Keratinocyte (primary cell): ENCODE data around the gene ADGRV1. TPM values are rescaled to one million over a fixed set of nuclear protein-coding genes. Genes with fewer than 3 reads are reported as not detected.

ENCODE experiments used
- DNase-seq: peaks from one replicate; pipeline ENCODE4 v3.0.0-alpha.2; 2011; ENCODE audit warnings: low read depth, missing footprints, low spot score
- FAIRE-seq: peaks from 2 replicates; lab custom pipeline; 2011; peaks lifted over from hg19 to GRCh38; lab: Jason Lieb, UNC
- H2AFZ ChIP-seq: 2 replicates; pipeline ENCODE4 v1.6.0; 2012; ENCODE audit warnings: low read length, control low read depth, inconsistent platforms; ENCODE audit not compliant: control insufficient read depth
- H3K27ac ChIP-seq: 2 replicates; pipeline ENCODE4 v1.5.1; 2011; ENCODE audit warnings: low read length; ENCODE audit not compliant: control insufficient read depth, insufficient read depth
- H3K27me3 ChIP-seq: 3 replicates; pipeline ENCODE4 v1.6.0; 2011; ENCODE audit warnings: low read length; ENCODE audit not compliant: control insufficient read depth, insufficient read depth; ENCODE audit errors: extremely low read depth
- H3K36me3 ChIP-seq, 2 experiments: 2 replicates in 1 of 2; 3 replicates in 1 of 2; pipeline ENCODE4 v1.5.1; 2011; ENCODE audit warnings: low read length in 2 of 2, mild to moderate bottlenecking in 1 of 2; ENCODE audit not compliant: control insufficient read depth in 2 of 2, insufficient read depth in 2 of 2; ENCODE audit errors: extremely low read depth in 1 of 2
- H3K4me1 ChIP-seq: 3 replicates; pipeline ENCODE4 v1.5.1; 2011; ENCODE audit warnings: low read length; ENCODE audit not compliant: control insufficient read depth, insufficient read depth; ENCODE audit errors: extremely low read depth
- H3K4me2 ChIP-seq: 3 replicates; pipeline ENCODE4 v1.6.0; 2011; ENCODE audit warnings: low read depth, low read length; ENCODE audit not compliant: control insufficient read depth, insufficient read depth; ENCODE audit errors: extremely low read depth
- H3K4me3 ChIP-seq, 3 experiments: fragments of 200-600 bp in 1 of 3; sonication (generic) in 1 of 3; 2 replicates in 2 of 3; 3 replicates in 1 of 3; pipeline ENCODE4 v1.5.1; 2011 to 2016; ENCODE audit warnings: low read length in 3 of 3, mild to moderate bottlenecking in 3 of 3, control low read depth in 2 of 3, inconsistent platforms in 1 of 3, low read depth in 1 of 3, mixed read lengths in 1 of 3, mixed run types in 1 of 3, moderate library complexity in 1 of 3; ENCODE audit not compliant: control insufficient read depth in 2 of 3, insufficient read depth in 2 of 3; ENCODE audit errors: extremely low read depth in 1 of 3
- H3K79me2 ChIP-seq: 2 replicates; pipeline ENCODE4 v1.6.0; 2012; ENCODE audit warnings: low read length; ENCODE audit not compliant: control insufficient read depth, insufficient read depth
- H3K9ac ChIP-seq: 3 replicates; pipeline ENCODE4 v1.6.0; 2011; ENCODE audit warnings: low read length; ENCODE audit not compliant: control insufficient read depth, insufficient read depth; ENCODE audit errors: extremely low read depth
- H3K9me1 ChIP-seq: 3 replicates; pipeline ENCODE4 v1.6.0; 2011; ENCODE audit warnings: low read length; ENCODE audit not compliant: control insufficient read depth, insufficient read depth; ENCODE audit errors: extremely low read depth
- H3K9me3 ChIP-seq: 2 replicates; pipeline ENCODE4 v1.5.1; 2012; ENCODE audit warnings: low read depth, low read length; ENCODE audit not compliant: control insufficient read depth
- H4K20me1 ChIP-seq: 3 replicates; pipeline ENCODE4 v1.6.0; 2011; ENCODE audit warnings: low read length; ENCODE audit not compliant: control insufficient read depth, insufficient read depth; ENCODE audit errors: extremely low read depth
- CTCF ChIP-seq, 3 experiments: IDR thresholded peaks in 1 of 3; conservative IDR thresholded peaks in 1 of 3; optimal IDR thresholded peaks in 1 of 3; 2 replicates in 2 of 3; 3 replicates in 1 of 3; pipeline versions ENCODE3 to v1.5.1; 2011; ENCODE audit warnings: low read length in 3 of 3, mild to moderate bottlenecking in 3 of 3, moderate library complexity in 2 of 3, control low read depth in 1 of 3, inconsistent platforms in 1 of 3; ENCODE audit not compliant: insufficient read depth in 2 of 3; ENCODE audit errors: extremely low read depth in 1 of 3
- EZH2 ChIP-seq: IDR thresholded peaks from one replicate; pipeline ENCODE4 v1.6.1; 2012; ENCODE audit warnings: inconsistent platforms, mild to moderate bottlenecking, low read length, moderate library complexity
- dilution Hi-C: fragments of 300-500 bp; cut with MboI; formaldehyde crosslinking; loops from one replicate; pipeline ENCODE4 v1.7.0; 2020; ENCODE audit warnings: low sequenced_read_pairs; ENCODE audit not compliant: extremely low pct_ligation_motif_present
- polyA plus RNA-seq, 5 experiments: library from polyadenylated mRNA; depleted of rRNA in 3 of 5; stranded (reverse) in 3 of 5; stranded (forward) in 1 of 5; unstranded in 1 of 5; fragments of >200 nt; gene quantifications; 1 replicate in 1 of 5; 2 replicates in 3 of 5; 3 replicates in 1 of 5; pipeline versions ENCODE4 v1.2.1 to v1.2.3, GENCODE V29; 2011 to 2012; ENCODE audit warnings: missing spikeins in 2 of 5, low read depth in 1 of 5, low replicate concordance in 1 of 5

The ADGRV1 gene
- polyA plus RNA-seq, 1 donor (not counting 4 experiments of a cell fraction or from before 2014, with no cell fraction given) = 0.05 TPM

- Histone ChIP-seq H3K79me2 (no peaks in the 10 kb centered on the region), H3K36me3 (no peaks in the 10 kb centered on the region), H3K9me1 (no peaks in the 10 kb centered on the region), H4K20me1 (no peaks in the 10 kb centered on the region), H3K9me3 (no peaks in the 10 kb centered on the region), H3K27me3 (no peaks in the 10 kb centered on the region), H3K4me1 (no peaks in the 10 kb centered on the region), H3K4me3 (no peak overlapping the region), H3K27ac (no peak overlapping the region), H3K4me2 (no peak overlapping the region), H2AFZ (no peak overlapping the region), H3K9ac (no peak overlapping the region)
- DNase-seq = no peak
- TF ChIP-seq EZH2 (no peak), CTCF (optimal IDR thresholded peaks at IDR 0.05 in 1 of 3, IDR thresholded peaks at IDR 0.05 in 1 of 3, conservative IDR thresholded peaks at IDR 0.05 in 1 of 3; ENCODE audit: extremely low read depth in 1 of 3, insufficient read depth in 2 of 3, low read length in 3 of 3) (no peak)
- dilution Hi-C loops = no loop called here
- no peak for FAIRE-seq
Observed at GRCh38 chr5:91103353-91104061, 544.9 kb downstream of the ADGRV1 start.

GRCh38 chr5:91104062-91104448 is 545.5 kb downstream of the ADGRV1 start:
- H3K4me2 ChIP-seq = no peak overlapping the region
- H3K9ac ChIP-seq = no peak overlapping the region
- dilution Hi-C loops = no loop called here
- no peaks in the 10 kb centered on the region for H3K4me1 ChIP-seq
- H3K36me3 ChIP-seq = no peaks in the 10 kb centered on the region
- no peaks in the 10 kb centered on the region for H3K9me3 ChIP-seq
- no peaks in the 10 kb centered on the region for H3K27me3 ChIP-seq
- no peak overlapping the region for H2AFZ ChIP-seq
- H3K9me1 ChIP-seq = no peaks in the 10 kb centered on the region
- no peak overlapping the region for H3K27ac ChIP-seq
- TF ChIP-seq CTCF (optimal IDR thresholded peaks at IDR 0.05 in 1 of 3, IDR thresholded peaks at IDR 0.05 in 1 of 3, conservative IDR thresholded peaks at IDR 0.05 in 1 of 3; ENCODE audit: extremely low read depth in 1 of 3, insufficient read depth in 2 of 3, low read length in 3 of 3) (no peak), EZH2 (no peak)
- no peaks in the 10 kb centered on the region for H3K79me2 ChIP-seq
- no peak overlapping the region for H3K4me3 ChIP-seq
- DNase-seq (no peak), FAIRE-seq (no peak)
- no peaks in the 10 kb centered on the region for H4K20me1 ChIP-seq
